Mesenchymal stem cell (in vitro differentiated cells and primary cell): ENCODE data around the gene TSFM.

ENCODE experiments used
- DNase-seq: peaks from one replicate; pipeline ENCODE4 v3.0.0-alpha.2; 2013
- H2AFZ ChIP-seq: one replicate; pipeline ENCODE4 v1.6.1; 2013; ENCODE audit warnings: low read depth, mild to moderate bottlenecking, control low read depth, inconsistent platforms, low read length, moderate library complexity
- H2AK5ac ChIP-seq: 2 replicates; pipeline ENCODE4 v1.6.1; 2013; ENCODE audit warnings: low read length, moderate library complexity, mild to moderate bottlenecking, inconsistent platforms; ENCODE audit not compliant: severe bottlenecking
- H2BK120ac ChIP-seq: one replicate; pipeline ENCODE4 v1.6.1; 2013; ENCODE audit warnings: low read depth, mild to moderate bottlenecking, inconsistent platforms, low read length, moderate library complexity
- H2BK12ac ChIP-seq, 2 experiments: one replicate each; pipeline ENCODE4 v1.6.1; 2013; ENCODE audit warnings: inconsistent platforms in 2 of 2, low read length in 2 of 2, mild to moderate bottlenecking in 2 of 2, moderate library complexity in 2 of 2, control low read depth in 1 of 2
- H2BK15ac ChIP-seq: one replicate; pipeline ENCODE4 v1.6.1; 2013; ENCODE audit warnings: mild to moderate bottlenecking, low read depth, inconsistent platforms; ENCODE audit not compliant: poor library complexity, severe bottlenecking
- H2BK5ac ChIP-seq: 2 replicates; pipeline ENCODE4 v1.6.1; 2013; ENCODE audit warnings: low read depth, mild to moderate bottlenecking, low read length, control low read depth, inconsistent platforms; ENCODE audit not compliant: poor library complexity, severe bottlenecking
- H3K14ac ChIP-seq, 2 experiments: one replicate each; pipeline ENCODE4 v1.6.1; 2013; ENCODE audit warnings: inconsistent platforms in 2 of 2, low read length in 2 of 2, control low read depth in 1 of 2, mild to moderate bottlenecking in 1 of 2, moderate library complexity in 1 of 2
- H3K18ac ChIP-seq, 2 experiments: one replicate each; pipeline ENCODE4 v1.6.1; 2013; ENCODE audit warnings: inconsistent platforms in 2 of 2, low read length in 2 of 2, control low read depth in 1 of 2, low read depth in 1 of 2, mild to moderate bottlenecking in 1 of 2
- H3K23ac ChIP-seq, 2 experiments: one replicate each; pipeline ENCODE4 v1.6.1; 2013; ENCODE audit warnings: inconsistent platforms in 2 of 2, low read length in 2 of 2, mild to moderate bottlenecking in 2 of 2, moderate library complexity in 2 of 2, control low read depth in 1 of 2
- H3K27ac ChIP-seq: 2 replicates; pipeline ENCODE4 v1.5.1; 2013; ENCODE audit warnings: mild to moderate bottlenecking, moderate library complexity, low read length, control low read depth, inconsistent platforms; ENCODE audit not compliant: poor library complexity, severe bottlenecking
- H3K27me3 ChIP-seq, 2 experiments: 2 replicates each; pipeline versions ENCODE4 v1.6.1 to v1.7.0; 2013; ENCODE audit warnings: low read length in 2 of 2, mild to moderate bottlenecking in 2 of 2, moderate library complexity in 2 of 2, control low read depth in 1 of 2, inconsistent platforms in 1 of 2; ENCODE audit not compliant: control insufficient read depth in 1 of 2, insufficient read depth in 1 of 2
- H3K36me3 ChIP-seq, 2 experiments: 2 replicates each; pipeline versions ENCODE4 v1.6.1 to v1.7.0; 2013; ENCODE audit warnings: low read length in 2 of 2, control low read depth in 1 of 2, inconsistent platforms in 1 of 2, low read depth in 1 of 2, mild to moderate bottlenecking in 1 of 2; ENCODE audit not compliant: insufficient read depth in 2 of 2, control insufficient read depth in 1 of 2
- H3K4ac ChIP-seq, 2 experiments: one replicate each; pipeline ENCODE4 v1.6.1; 2013; ENCODE audit warnings: inconsistent platforms in 2 of 2, low read length in 2 of 2, mild to moderate bottlenecking in 2 of 2, moderate library complexity in 2 of 2, control low read depth in 1 of 2, low read depth in 1 of 2
- H3K4me1 ChIP-seq: 2 replicates; pipeline ENCODE4 v1.6.1; 2013; ENCODE audit warnings: low read depth, low read length, control low read depth; ENCODE audit not compliant: control insufficient read depth, insufficient read depth
- H3K4me2 ChIP-seq: 2 replicates; pipeline ENCODE4 v1.6.1; 2013; ENCODE audit warnings: low read length, mild to moderate bottlenecking, inconsistent platforms; ENCODE audit not compliant: poor library complexity, severe bottlenecking
- H3K4me3 ChIP-seq, 2 experiments: 2 replicates each; pipeline versions ENCODE4 v1.5.1 to v1.7.0; 2013; ENCODE audit warnings: low read length in 2 of 2, mild to moderate bottlenecking in 2 of 2, control low read depth in 1 of 2, low read depth in 1 of 2; ENCODE audit not compliant: insufficient read depth in 1 of 2
- H3K79me1 ChIP-seq: replicated peaks from 2 replicates; pipeline ENCODE4 v1.6.1; 2013; ENCODE audit warnings: mild to moderate bottlenecking, control low read depth, low read length, inconsistent platforms; ENCODE audit not compliant: poor library complexity, severe bottlenecking
- H3K9ac ChIP-seq: 2 replicates; pipeline ENCODE4 v1.7.0; 2013; ENCODE audit warnings: mild to moderate bottlenecking, low read length, moderate library complexity
- H3K9me3 ChIP-seq: 2 replicates; pipeline ENCODE4 v1.7.0; 2013; ENCODE audit warnings: mild to moderate bottlenecking, low read length; ENCODE audit not compliant: control insufficient read depth
- H4K8ac ChIP-seq: one replicate; pipeline ENCODE4 v1.6.1; 2013; ENCODE audit warnings: inconsistent platforms, mild to moderate bottlenecking, low read length, moderate library complexity
- H4K91ac ChIP-seq: one replicate; pipeline ENCODE4 v1.6.1; 2013; ENCODE audit warnings: mild to moderate bottlenecking, low read length, inconsistent platforms
- WGBS: methylation state at CpG from one replicate; pipeline ENCODE4 v1.1.7; 2013; ENCODE audit warnings: mixed read lengths; 5-methylcytosine and 5-hydroxymethylcytosine counted together

The TSFM gene

DNA sequence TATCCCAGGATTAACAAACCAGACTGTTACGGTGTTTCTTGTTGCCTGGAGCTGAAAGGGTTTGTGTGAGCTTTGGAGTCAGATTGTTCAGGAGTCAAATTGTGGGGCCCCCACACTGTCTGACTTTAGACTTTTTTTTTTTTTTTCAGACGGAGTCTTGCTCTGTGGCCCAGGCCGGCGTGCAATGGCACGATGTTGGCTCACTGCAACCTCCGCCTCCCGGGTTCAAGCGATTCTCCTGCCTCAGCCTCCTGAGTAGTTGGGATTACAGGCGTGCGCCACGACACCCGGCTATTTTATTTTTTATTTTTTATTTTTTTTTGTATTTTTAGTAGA is 847 bp downstream of the TSFM start:
- H3K4me1 ChIP-seq, result no peaks in the 10 kb centered on the region
- DNase-seq, result no peak
- no peak overlapping the region for H3K18ac ChIP-seq
- H3K9ac ChIP-seq, result peak overlapping the region; percentile 96
- no peak overlapping the region for H2AFZ ChIP-seq
- peaks cover 16 to 57% of the 10 kb centered on the region in 2 experiments for H3K36me3 ChIP-seq
- H3K27ac ChIP-seq, result no peak overlapping the region
- no peak overlapping the region for H2AK5ac ChIP-seq
- H3K14ac ChIP-seq, result no peak overlapping the region
- H2BK12ac ChIP-seq, result no peak overlapping the region
- H2BK120ac ChIP-seq, result no peak overlapping the region
- H3K23ac ChIP-seq, result no peak overlapping the region
- H3K79me1 ChIP-seq, result peaks cover 23% of the 10 kb centered on the region
- peak overlapping the region in 1 of 2 experiments; percentile 99 for H3K4me3 ChIP-seq
- no peak overlapping the region for H2BK15ac ChIP-seq
- WGBS, result 92% methylated on average over 10 of the region's 12 CpGs
- peak overlapping the region; percentile 97 for H3K4me2 ChIP-seq
- no peak overlapping the region for H4K8ac ChIP-seq
- H3K9me3 ChIP-seq, result no peaks in the 10 kb centered on the region
- H2BK5ac ChIP-seq, result no peak overlapping the region
- H3K27me3 ChIP-seq, result no peaks in the 10 kb centered on the region
- H4K91ac ChIP-seq, result no peak overlapping the region
- H3K4ac ChIP-seq, result no peak overlapping the region

DNA sequence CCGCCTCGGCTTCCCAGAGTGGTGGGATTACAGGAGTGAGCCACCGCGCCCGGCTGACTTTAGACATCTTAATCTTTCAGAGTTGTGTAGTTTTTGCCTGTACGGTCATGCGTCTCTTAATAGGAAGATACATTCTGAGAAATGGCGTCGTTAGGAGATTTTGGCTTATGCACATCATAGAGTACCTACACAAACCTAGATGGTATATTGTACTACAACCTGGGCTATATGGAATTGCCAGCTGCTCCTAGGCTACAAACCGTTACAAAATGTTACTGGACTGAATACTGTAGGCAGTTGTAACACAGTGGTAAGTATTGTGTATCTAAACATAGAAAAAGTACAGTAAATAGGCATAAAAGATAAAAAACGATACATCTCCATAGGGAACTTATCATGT is 1.3 kb downstream of the TSFM start:
- Histone ChIP-seq H3K14ac (no peak overlapping the region), H3K79me1 (peaks cover 26% of the 10 kb centered on the region), H3K4ac (no peak overlapping the region), H2BK15ac (no peak overlapping the region), H3K9me3 (no peaks in the 10 kb centered on the region), H3K27ac (no peak overlapping the region), H3K18ac (no peak overlapping the region), H4K91ac (no peak overlapping the region), H2AFZ (no peak overlapping the region), H3K9ac (peak overlapping the region; percentile 33), H3K36me3 (peaks cover 20 to 61% of the 10 kb centered on the region in 2 experiments), H2BK5ac (no peak overlapping the region), H3K4me1 (no peaks in the 10 kb centered on the region), H3K27me3 (no peaks in the 10 kb centered on the region), H3K4me3 (peak overlapping the region in 1 of 2 experiments; percentile 31), H2BK12ac (no peak overlapping the region), H4K8ac (no peak overlapping the region), H3K23ac (no peak overlapping the region), H2BK120ac (no peak overlapping the region), H3K4me2 (no peak overlapping the region), H2AK5ac (peak overlapping the region; percentile 20)
- no peak for DNase-seq
- WGBS, result 97% methylated on average over 8 of the region's 11 CpGs

- peak overlapping the region; percentile 85 for H3K9ac ChIP-seq
- peaks cover 22 to 72% of the 10 kb centered on the region in 2 experiments for H3K36me3 ChIP-seq
- no peak overlapping the region for H4K8ac ChIP-seq
- no peak overlapping the region for H2BK15ac ChIP-seq
- H3K18ac ChIP-seq, result no peak overlapping the region
- H3K4me2 ChIP-seq, result no peak overlapping the region
- no peak overlapping the region for H3K14ac ChIP-seq
- H3K4me1 ChIP-seq, result no peaks in the 10 kb centered on the region
- H3K9me3 ChIP-seq, result no peaks in the 10 kb centered on the region
- no peak overlapping the region for H3K23ac ChIP-seq
- 44% methylated on average over 1 of the region's 1 CpG for WGBS
- no peak overlapping the region for H2AFZ ChIP-seq
- H4K91ac ChIP-seq, result no peak overlapping the region
- H2BK12ac ChIP-seq, result no peak overlapping the region
- no peaks in the 10 kb centered on the region for H3K27me3 ChIP-seq
- H3K27ac ChIP-seq, result no peak overlapping the region
- H2BK120ac ChIP-seq, result no peak overlapping the region
- no peak overlapping the region for H2AK5ac ChIP-seq
- H3K79me1 ChIP-seq, result peaks cover 5% of the 10 kb centered on the region
- H2BK5ac ChIP-seq, result no peak overlapping the region
- DNase-seq, result peak; percentile 93
- no peak overlapping the region for H3K4ac ChIP-seq
- peak overlapping the region in 1 of 2 experiments; percentile 30 for H3K4me3 ChIP-seq
Observed at GRCh38 chr12:57793920-57794319, 11.3 kb downstream of the TSFM start.

GRCh38 chr12:57795354-57795753 is 12.8 kb downstream of the TSFM start:
- H2AK5ac ChIP-seq, result no peak overlapping the region
- H2BK12ac ChIP-seq, result no peak overlapping the region
- H3K4ac ChIP-seq, result no peak overlapping the region
- no peak overlapping the region for H3K14ac ChIP-seq
- no peaks in the 10 kb centered on the region for H3K4me1 ChIP-seq
- 96% methylated on average over 3 of the region's 6 CpGs for WGBS
- H3K9ac ChIP-seq, result no peak overlapping the region
- no peak overlapping the region for H4K91ac ChIP-seq
- peaks cover 23 to 73% of the 10 kb centered on the region in 2 experiments for H3K36me3 ChIP-seq
- peaks cover 5% of the 10 kb centered on the region for H3K79me1 ChIP-seq
- no peak overlapping the region for H3K23ac ChIP-seq
- no peak overlapping the region for H2BK120ac ChIP-seq
- no peak overlapping the region for H2BK15ac ChIP-seq
- H3K27ac ChIP-seq, result no peak overlapping the region
- no peaks in the 10 kb centered on the region for H3K27me3 ChIP-seq
- H2AFZ ChIP-seq, result no peak overlapping the region
- no peak overlapping the region for H3K18ac ChIP-seq
- H2BK5ac ChIP-seq, result no peak overlapping the region
- H3K9me3 ChIP-seq, result no peaks in the 10 kb centered on the region
- no peak overlapping the region for H3K4me2 ChIP-seq
- peak; percentile 54 for DNase-seq
- no peak overlapping the region for H4K8ac ChIP-seq
- H3K4me3 ChIP-seq, result no peak overlapping the region
